Lung (tissue), 12 donors: ENCODE data around the gene MLYCD. TPM values are rescaled to one million over a fixed set of nuclear protein-coding genes. Genes with fewer than 3 reads are reported as not detected.

ENCODE experiments used
- ATAC-seq: fragments of 200-7000 bp; cut with Tn5 transposase; one replicate; pipeline ENCODE4 v1.9.1; 2020; ENCODE audit warnings: moderate number of reproducible peaks; ENCODE audit not compliant: insufficient read depth, low FRiP score
- DNase-seq, 3 donors: peaks; one replicate each; pipeline ENCODE4 v3.0.0-alpha.2; 2013 to 2017
- H3K27ac ChIP-seq, 2 donors: one replicate each; pipeline ENCODE4 v1.5.1; 2013; ENCODE audit warnings: mild to moderate bottlenecking in 2 of 2, moderate library complexity in 2 of 2, control low read depth in 1 of 2, inconsistent platforms in 1 of 2, low read depth in 1 of 2, low read length in 1 of 2
- H3K27me3 ChIP-seq, 3 donors: one replicate each; pipeline ENCODE4 v1.5.1; 2013; ENCODE audit warnings: low read length in 2 of 3; ENCODE audit not compliant: control insufficient read depth in 3 of 3, insufficient read depth in 3 of 3
- H3K36me3 ChIP-seq, 4 donors: one replicate each; pipeline ENCODE4 v1.5.1; 2013; ENCODE audit warnings: low read length in 4 of 4, mild to moderate bottlenecking in 1 of 4, moderate library complexity in 1 of 4; ENCODE audit not compliant: control insufficient read depth in 4 of 4, insufficient read depth in 4 of 4
- H3K4me1 ChIP-seq, 5 donors: one replicate each; pipeline ENCODE4 v1.5.1; 2013; ENCODE audit warnings: low read length in 5 of 5, mild to moderate bottlenecking in 2 of 5, moderate library complexity in 1 of 5; ENCODE audit not compliant: control insufficient read depth in 5 of 5, insufficient read depth in 5 of 5
- H3K4me3 ChIP-seq: one replicate; pipeline ENCODE4 v1.5.1; 2013; ENCODE audit warnings: mild to moderate bottlenecking, control low read depth, moderate library complexity
- H3K9ac ChIP-seq, 2 donors: one replicate each; pipeline ENCODE4 v1.5.1; 2013; ENCODE audit warnings: low read length in 2 of 2, control low read depth in 1 of 2; ENCODE audit not compliant: insufficient read depth in 1 of 2
- H3K9me3 ChIP-seq, 4 donors: one replicate each; pipeline ENCODE4 v1.5.1; 2013; ENCODE audit warnings: low read length in 3 of 4, mild to moderate bottlenecking in 1 of 4, moderate library complexity in 1 of 4; ENCODE audit not compliant: control insufficient read depth in 4 of 4, insufficient read depth in 3 of 4
- CTCF ChIP-seq: IDR thresholded peaks from 2 replicates; pipeline ENCODE4 v1.5.1; 2012; ENCODE audit warnings: mild to moderate bottlenecking; ENCODE audit errors: control extremely low read depth, extremely low read depth
- WGBS, 2 donors: extraction: QIAGEN DNeasy Blood & Tissue Kit; methylation state at CpG; one replicate each; pipeline ENCODE4 v1.1.7; 2013; 5-methylcytosine and 5-hydroxymethylcytosine counted together
- polyA plus RNA-seq, 2 donors: library from polyadenylated mRNA; stranded (reverse); fragments of 200-250 nt; gene quantifications; one replicate each; pipeline ENCODE4 v1.2.1, GENCODE V29; 2013
- total RNA-seq, 2 donors: library from RNA; depleted of rRNA in 1 of 2; stranded (reverse); fragments of >200 nt in 1 of 2; gene quantifications; one replicate each; pipeline ENCODE4 v1.2.1, GENCODE V29; 2014 to 2021
- donor health status: control.
- donor health status: control.
- donor health status: Bipolar disorder and iron deficiency.
- donor health status: healthy.
- donor health status: DM: yes; HTN: yes; CAD: no.

Gene MLYCD
- total and polyA plus RNA-seq, 4 donors, result 2.0 to 9.1 (median 4.8) TPM

- Histone ChIP-seq H3K27me3 (no peaks in the 10 kb centered on the region), H3K9ac (no peak overlapping the region), H3K4me3 (no peak overlapping the region), H3K4me1 (peaks cover 0 to 7% (median 0%) of the 10 kb centered on the region in 5 donors), H3K9me3 (no peaks in the 10 kb centered on the region), H3K36me3 (no peaks in the 10 kb centered on the region), H3K27ac (no peak overlapping the region)
- 91 to 94% methylated on average over 18 of the region's 18 CpGs for WGBS, 2 donors
- ATAC-seq (no peak), DNase-seq (no peak)
- no peak for TF ChIP-seq CTCF
Measured at GRCh38 chr16:83937922-83938885, 39.3 kb downstream of the MLYCD start.

GRCh38 chr16:83939266-83939855 is 40.4 kb downstream of the MLYCD start:
- Histone ChIP-seq H3K9me3 (no peaks in the 10 kb centered on the region), H3K27me3 (no peaks in the 10 kb centered on the region), H3K9ac (no peak overlapping the region), H3K27ac (no peak overlapping the region), H3K4me3 (no peak overlapping the region), H3K4me1 (peaks cover 0 to 7% (median 0%) of the 10 kb centered on the region in 5 donors), H3K36me3 (no peaks in the 10 kb centered on the region)
- no peak for TF ChIP-seq CTCF
- ATAC-seq (no peak), DNase-seq (no peak)
- 64 to 66% methylated on average over 12 of the region's 12 CpGs for WGBS, 2 donors

DNA sequence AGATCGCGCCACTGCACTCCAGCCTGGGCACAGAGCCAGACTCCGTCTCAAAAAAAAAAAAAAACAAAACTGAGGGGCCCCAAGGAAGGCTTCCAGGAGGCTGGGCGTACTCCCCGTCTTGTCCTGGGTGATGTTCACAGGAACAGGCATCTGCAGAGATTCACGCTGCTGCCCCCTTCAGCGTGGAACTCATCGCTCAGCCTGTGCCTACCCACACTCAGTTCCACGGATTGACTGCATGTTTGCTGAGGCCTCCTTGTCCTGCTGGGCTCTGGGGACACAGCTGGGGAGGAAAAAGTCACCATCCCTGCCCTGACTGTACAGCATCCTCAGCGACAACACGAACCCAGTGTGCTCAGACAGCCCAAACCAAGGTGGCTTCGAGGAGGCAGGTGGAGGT is 41.2 kb downstream of the MLYCD start:
- no peaks in the 10 kb centered on the region for H3K9me3 ChIP-seq
- ATAC-seq (no peak), DNase-seq (no peak)
- no peak overlapping the region for H3K27ac ChIP-seq
- no peaks in the 10 kb centered on the region for H3K36me3 ChIP-seq
- H3K4me1 ChIP-seq, result peaks cover 0 to 7% (median 0%) of the 10 kb centered on the region in 5 donors
- no peak for TF ChIP-seq CTCF
- H3K27me3 ChIP-seq, result no peaks in the 10 kb centered on the region
- WGBS, 2 donors, result 74 to 78% methylated on average over 10 to 12 of the region's 12 CpGs
- no peak overlapping the region for H3K4me3 ChIP-seq
- H3K9ac ChIP-seq, result no peak overlapping the region
